ENCODE measurements around the gene NES. TPM values are rescaled to one million over a fixed set of nuclear protein-coding genes. Genes with fewer than 3 reads are reported as not detected.
A peak's percentile ranks its signal among the peaks of the same experiment; 100 is the strongest.

The NES gene
- total RNA-seq, 1 experiment from 2014 or later = 8.4 TPM

DNA sequence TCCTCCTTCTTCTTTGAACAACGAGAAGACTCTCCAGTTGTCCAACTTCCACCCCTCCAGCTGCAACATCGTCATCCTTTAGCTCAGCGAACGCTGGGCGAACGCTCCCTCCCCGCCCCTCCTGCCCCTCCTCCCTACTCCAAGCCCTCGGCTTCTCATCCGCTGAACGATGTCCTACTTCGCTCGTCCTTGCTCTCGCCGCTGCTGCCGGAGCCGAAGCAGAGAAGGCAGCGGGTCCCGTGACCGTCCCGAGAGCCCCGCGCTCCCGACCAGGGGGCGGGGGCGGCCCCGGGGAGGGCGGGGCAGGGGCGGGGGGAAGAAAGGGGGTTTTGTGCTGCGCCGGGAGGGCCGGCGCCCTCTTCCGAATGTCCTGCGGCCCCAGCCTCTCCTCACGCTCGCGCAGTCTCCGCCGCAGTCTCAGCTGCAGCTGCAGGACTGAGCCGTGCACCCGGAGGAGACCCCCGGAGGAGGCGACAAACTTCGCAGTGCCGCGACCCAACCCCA lies 35.4 kb downstream of the NES start, which contains the start of gene BCAN (continued):
- TF ChIP-seq, protein P1, sequence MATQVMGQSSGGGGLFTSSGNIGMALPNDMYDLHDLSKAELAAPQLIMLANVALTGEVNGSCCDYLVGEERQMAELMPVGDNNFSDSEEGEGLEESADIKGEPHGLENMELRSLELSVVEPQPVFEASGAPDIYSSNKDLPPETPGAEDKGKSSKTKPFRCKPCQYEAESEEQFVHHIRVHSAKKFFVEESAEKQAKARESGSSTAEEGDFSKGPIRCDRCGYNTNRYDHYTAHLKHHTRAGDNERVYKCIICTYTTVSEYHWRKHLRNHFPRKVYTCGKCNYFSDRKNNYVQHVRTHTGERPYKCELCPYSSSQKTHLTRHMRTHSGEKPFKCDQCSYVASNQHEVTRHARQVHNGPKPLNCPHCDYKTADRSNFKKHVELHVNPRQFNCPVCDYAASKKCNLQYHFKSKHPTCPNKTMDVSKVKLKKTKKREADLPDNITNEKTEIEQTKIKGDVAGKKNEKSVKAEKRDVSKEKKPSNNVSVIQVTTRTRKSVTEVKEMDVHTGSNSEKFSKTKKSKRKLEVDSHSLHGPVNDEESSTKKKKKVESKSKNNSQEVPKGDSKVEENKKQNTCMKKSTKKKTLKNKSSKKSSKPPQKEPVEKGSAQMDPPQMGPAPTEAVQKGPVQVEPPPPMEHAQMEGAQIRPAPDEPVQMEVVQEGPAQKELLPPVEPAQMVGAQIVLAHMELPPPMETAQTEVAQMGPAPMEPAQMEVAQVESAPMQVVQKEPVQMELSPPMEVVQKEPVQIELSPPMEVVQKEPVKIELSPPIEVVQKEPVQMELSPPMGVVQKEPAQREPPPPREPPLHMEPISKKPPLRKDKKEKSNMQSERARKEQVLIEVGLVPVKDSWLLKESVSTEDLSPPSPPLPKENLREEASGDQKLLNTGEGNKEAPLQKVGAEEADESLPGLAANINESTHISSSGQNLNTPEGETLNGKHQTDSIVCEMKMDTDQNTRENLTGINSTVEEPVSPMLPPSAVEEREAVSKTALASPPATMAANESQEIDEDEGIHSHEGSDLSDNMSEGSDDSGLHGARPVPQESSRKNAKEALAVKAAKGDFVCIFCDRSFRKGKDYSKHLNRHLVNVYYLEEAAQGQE (IDR thresholded peaks at IDR 0.05; ENCODE audit: low read depth) = no peak
- TF ChIP-seq ELF1 (IDR thresholded peaks at IDR 0.05; ENCODE audit: borderline replicate concordance, low read depth) (no peak), SP1 (IDR thresholded peaks at IDR 0.05; ENCODE audit: low read depth) (no peak), CEBPB (IDR thresholded peaks at IDR 0.05; ENCODE audit: low read depth) (no peak)
- TF ChIP-seq, protein P2, sequence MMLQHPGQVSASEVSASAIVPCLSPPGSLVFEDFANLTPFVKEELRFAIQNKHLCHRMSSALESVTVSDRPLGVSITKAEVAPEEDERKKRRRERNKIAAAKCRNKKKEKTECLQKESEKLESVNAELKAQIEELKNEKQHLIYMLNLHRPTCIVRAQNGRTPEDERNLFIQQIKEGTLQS (IDR thresholded peaks at IDR 0.05) = no peak

DNA sequence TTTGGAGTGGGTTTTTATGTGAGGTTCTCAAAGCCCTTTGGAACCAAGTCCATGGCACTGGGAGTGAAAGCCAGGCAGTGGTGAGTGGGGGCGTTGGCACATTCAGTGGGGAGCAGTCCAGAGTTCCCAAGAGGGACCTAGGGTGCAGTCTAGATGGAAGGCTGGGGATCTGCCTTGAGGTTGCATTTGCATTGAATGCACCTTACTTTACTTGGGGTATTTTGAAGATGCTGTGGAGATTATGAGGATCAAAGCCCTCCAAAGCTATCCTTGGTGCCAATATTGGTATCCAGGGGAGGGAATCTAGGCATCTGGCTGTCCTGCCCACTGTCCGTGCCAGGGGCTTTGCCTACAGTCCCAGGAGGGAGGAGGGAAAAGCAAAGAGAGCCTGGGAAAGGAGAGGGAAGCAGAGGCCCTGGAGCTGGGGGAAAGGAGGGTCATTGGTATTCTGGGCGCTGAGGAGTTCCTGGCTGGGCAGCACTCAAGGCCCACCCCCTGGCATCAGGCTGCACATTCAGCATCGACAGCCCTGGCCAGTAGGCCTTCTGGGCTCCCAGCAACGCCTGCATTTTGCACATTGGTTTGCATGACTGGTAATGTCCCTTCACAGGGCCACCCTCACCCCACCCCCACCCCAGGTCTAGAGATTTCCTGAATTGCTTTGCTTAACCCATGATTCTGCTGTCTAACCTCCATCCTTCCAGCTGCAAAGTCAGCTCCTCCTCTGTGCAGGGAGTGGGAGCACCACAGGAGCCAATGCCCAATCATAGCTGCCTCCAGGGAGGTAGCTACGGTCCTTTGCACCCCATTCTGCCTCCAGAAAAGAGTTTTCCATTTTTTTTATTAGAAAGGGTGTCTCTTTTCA lies 36.1 kb downstream of the NES start:
- Histone ChIP-seq H3K9me2 (ENCODE audit: insufficient read depth) (no peaks in the 10 kb centered on the region), H3K27me3 (ENCODE audit: insufficient read depth, low read length) (no peaks in the 10 kb centered on the region), H3K27ac (ENCODE audit: low read depth, low read length) (no peak overlapping the region), H3K4me3 (replicated peaks in 1 of 2; ENCODE audit: low read depth in 1 of 2, low read length in 2 of 2) (no peak overlapping the region), H2AFZ (ENCODE audit: low read depth, low read length, poor library complexity, severe bottlenecking) (no peak overlapping the region), H3K79me2 (ENCODE audit: insufficient read depth, low read length) (no peaks in the 10 kb centered on the region), H3K4me1 (ENCODE audit: control insufficient read depth in 1 of 2, insufficient read depth in 2 of 2, low read length in 2 of 2) (peaks cover 8 to 27% of the 10 kb centered on the region in 2 experiments; a peak in 3 of 4 replicates), H3K36me3 (ENCODE audit: control insufficient read depth in 1 of 2, insufficient read depth in 2 of 2, low read length in 2 of 2) (peaks cover 25 to 36% of the 10 kb centered on the region in 2 experiments), H3K9ac (ENCODE audit: low read length) (no peak overlapping the region), H3K9me3 (ENCODE audit: control insufficient read depth in 1 of 2, insufficient read depth in 1 of 2, low read depth in 1 of 2, low read length in 2 of 2) (no peaks in the 10 kb centered on the region), H3K4me2 (ENCODE audit: low read length) (no peak overlapping the region), H4K20me1 (ENCODE audit: insufficient read depth) (no peaks in the 10 kb centered on the region)
- peak; percentile 54; the same call in 1 of the 2 replicates for TF ChIP-seq POLR2AphosphoS5 (IDR thresholded peaks at IDR 0.05; ENCODE audit: low read depth, low read length)
- no peak; the same call in none of the 2 replicates for TF ChIP-seq SIN3A (IDR thresholded peaks at IDR 0.05; ENCODE audit: low read depth)
- TF ChIP-seq JUND (IDR thresholded peaks at IDR 0.05) = peak; percentile 17; the same call in 1 of the 2 replicates
- no peak for TF ChIP-seq YY1 (IDR thresholded peaks at IDR 0.05; ENCODE audit: extremely low read depth, insufficient replicate concordance, low read depth, low read length)
- no peak for TF ChIP-seq EGR1 (IDR thresholded peaks at IDR 0.05; ENCODE audit: low read depth)
- no peak for TF ChIP-seq SRF (IDR thresholded peaks at IDR 0.05; ENCODE audit: low read depth)
- TF ChIP-seq SP1 (IDR thresholded peaks at IDR 0.05; ENCODE audit: low read depth) = no peak
- TF ChIP-seq EZH2phosphoT487 (IDR thresholded peaks at IDR 0.05; ENCODE audit: borderline replicate concordance) = no peak
- BruUV-seq (replicated peaks) = no TSS peak
- ChIA-PET CTCF (interaction anchor here (5.9 kb wide), 1 partner anchor 12 kb away, joined by 33 read pairs; no protein-coding TSS in a partner anchor), POLR2A (interaction anchor here (1.2 to 1.3 kb wide), 2 partner anchors 20 to 85 kb away, joined by 3 to 4 read pairs; no protein-coding TSS in a partner anchor), RAD21 (ENCODE audit: low non-redundant PET in 1 of 2, low total read pairs in 2 of 2, uncharacterized antibody in 2 of 2, unreplicated experiment in 2 of 2) (no interaction called here)
- intact Hi-C loops (cut with micrococcal nuclease) = no loop called here
- ATAC-seq (peak; percentile 4; the same call in 1 of the 2 replicates), DNase-seq (ENCODE audit: low read depth, low spot score) (no peak)
